HFFc6 (cell line): ENCODE data around the gene NR2F6. TPM values are rescaled to one million over a fixed set of nuclear protein-coding genes. Genes with fewer than 3 reads are reported as not detected.

Source experiments
- DNase-seq: peaks from one replicate; pipeline ENCODE4 v3.0.0-alpha.2; 2018
- H3K27ac Mint-ChIP-seq: 2 replicates; pipeline ENCODE4 v1.8.0; 2020; ENCODE audit warnings: mild to moderate bottlenecking, mixed read lengths
- H3K27me3 Mint-ChIP-seq: 2 replicates; pipeline ENCODE4 v1.8.0; 2021; ENCODE audit warnings: mild to moderate bottlenecking, moderate library complexity, mixed read lengths; ENCODE audit not compliant: insufficient read depth
- H3K36me3 Mint-ChIP-seq: 2 replicates; pipeline ENCODE4 v1.8.0; 2021; ENCODE audit warnings: low read depth, mixed read lengths
- H3K4me1 Mint-ChIP-seq: 2 replicates; pipeline ENCODE4 v1.8.0; 2020; ENCODE audit warnings: low read depth, mixed read lengths
- H3K4me3 Mint-ChIP-seq: 2 replicates; pipeline ENCODE4 v1.8.0; 2020; ENCODE audit warnings: mild to moderate bottlenecking, moderate library complexity, mixed read lengths
- H3K9me3 Mint-ChIP-seq: 2 replicates; pipeline ENCODE4 v1.8.0; 2020; ENCODE audit warnings: mild to moderate bottlenecking, mixed read lengths
- total RNA-seq, 6 experiments: library from RNA; stranded (reverse); fragmentation: NEBNext Ultra II Directional; extraction: Animal tissue kit (Norgen Biotek cat#: 25700); gene quantifications; 2 replicates in 1 of 6; 3 replicates in 5 of 6; pipeline ENCODE4 v1.2.3, GENCODE V29; 2021
- TF ChIP-seq, protein P1 (sequence below): fragments of 200-600 bp; sonication (generic); IDR thresholded peaks from 2 replicates; pipeline ENCODE4 v1.5.0; 2021; ENCODE audit warnings: antibody characterized with exemption, mild to moderate bottlenecking

NR2F6 gene
- total RNA-seq, 6 experiments from 2014 or later = 46.1 to 61.9 (median 49.3) TPM

- peak overlapping the region; percentile 89 for H3K4me3 Mint-ChIP-seq
- H3K36me3 Mint-ChIP-seq = peaks cover 29% of the 10 kb centered on the region
- H3K9me3 Mint-ChIP-seq = no peaks in the 10 kb centered on the region
- peak overlapping the region; percentile 94; the same call in 1 of the 2 replicates for H3K27ac Mint-ChIP-seq
- DNase-seq = no peak
- peaks cover 27% of the 10 kb centered on the region for H3K4me1 Mint-ChIP-seq
- TF ChIP-seq, protein P1, sequence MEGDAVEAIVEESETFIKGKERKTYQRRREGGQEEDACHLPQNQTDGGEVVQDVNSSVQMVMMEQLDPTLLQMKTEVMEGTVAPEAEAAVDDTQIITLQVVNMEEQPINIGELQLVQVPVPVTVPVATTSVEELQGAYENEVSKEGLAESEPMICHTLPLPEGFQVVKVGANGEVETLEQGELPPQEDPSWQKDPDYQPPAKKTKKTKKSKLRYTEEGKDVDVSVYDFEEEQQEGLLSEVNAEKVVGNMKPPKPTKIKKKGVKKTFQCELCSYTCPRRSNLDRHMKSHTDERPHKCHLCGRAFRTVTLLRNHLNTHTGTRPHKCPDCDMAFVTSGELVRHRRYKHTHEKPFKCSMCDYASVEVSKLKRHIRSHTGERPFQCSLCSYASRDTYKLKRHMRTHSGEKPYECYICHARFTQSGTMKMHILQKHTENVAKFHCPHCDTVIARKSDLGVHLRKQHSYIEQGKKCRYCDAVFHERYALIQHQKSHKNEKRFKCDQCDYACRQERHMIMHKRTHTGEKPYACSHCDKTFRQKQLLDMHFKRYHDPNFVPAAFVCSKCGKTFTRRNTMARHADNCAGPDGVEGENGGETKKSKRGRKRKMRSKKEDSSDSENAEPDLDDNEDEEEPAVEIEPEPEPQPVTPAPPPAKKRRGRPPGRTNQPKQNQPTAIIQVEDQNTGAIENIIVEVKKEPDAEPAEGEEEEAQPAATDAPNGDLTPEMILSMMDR = no peak
- peaks cover 3% of the 10 kb centered on the region; the same call in 1 of the 2 replicates for H3K27me3 Mint-ChIP-seq
Measured at GRCh38 chr19:17216058-17216670, 29.6 kb downstream of the NR2F6 start.

- H3K27me3 Mint-ChIP-seq = peaks cover 3% of the 10 kb centered on the region; the same call in 1 of the 2 replicates
Measured at GRCh38 chr19:17215127-17215971, 30.4 kb downstream of the NR2F6 start, which contains the start of gene USE1. Gene USE1 (plus strand): TSS chr19:17215357. CDS start chr19:17215406, 49 bp downstream.

DNA sequence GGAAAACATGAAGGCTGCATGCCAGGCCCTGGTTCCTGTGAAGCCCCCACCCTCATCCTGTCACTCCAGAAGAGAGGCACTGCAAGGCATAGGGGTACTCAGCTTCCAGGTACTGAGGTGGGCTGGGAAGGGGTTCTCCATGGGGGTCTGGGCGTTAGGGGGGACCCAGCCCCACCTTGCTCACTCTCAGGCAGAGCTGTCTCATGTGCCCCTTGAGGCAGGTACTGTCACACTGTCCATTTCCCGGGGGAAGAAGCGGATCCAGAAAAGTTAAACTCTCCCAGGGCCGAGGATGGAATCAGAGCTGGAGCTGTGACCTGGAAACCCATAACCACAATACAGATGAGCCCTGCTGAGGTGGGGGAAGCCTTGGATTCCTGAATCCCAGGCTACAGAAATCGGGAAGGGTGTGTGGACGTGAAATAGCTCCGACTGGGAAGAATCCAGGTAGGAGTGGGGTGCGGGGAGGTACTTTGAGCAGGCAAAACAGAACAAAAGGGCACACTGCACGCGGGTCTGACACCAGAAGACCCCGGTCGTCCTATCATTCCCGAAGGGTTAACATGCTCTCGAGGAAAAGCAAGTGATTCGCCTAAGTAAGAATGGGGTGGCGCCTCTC is 31.1 kb downstream of the NR2F6 start:
- peak overlapping the region; percentile 94 for H3K27ac Mint-ChIP-seq
- peaks cover 3% of the 10 kb centered on the region; the same call in 1 of the 2 replicates for H3K27me3 Mint-ChIP-seq
- peaks cover 18% of the 10 kb centered on the region for H3K4me1 Mint-ChIP-seq
- TF ChIP-seq, protein P1 = no peak
- DNase-seq = no peak
- peaks cover 30% of the 10 kb centered on the region for H3K36me3 Mint-ChIP-seq
- H3K9me3 Mint-ChIP-seq = no peaks in the 10 kb centered on the region
- H3K4me3 Mint-ChIP-seq = peak overlapping the region; percentile 89

More at GRCh38 chr19:17215127-17215971, 30.4 kb downstream of the NR2F6 start, which contains the start of gene USE1:
- Mint-ChIP-seq H3K36me3 (peaks cover 30% of the 10 kb centered on the region), H3K4me3 (peak within 1 kb of the TSS; percentile 89), H3K27ac (peak within 1 kb of the TSS; percentile 94), H3K9me3 (no peaks in the 10 kb centered on the region), H3K4me1 (peaks cover 25% of the 10 kb centered on the region)
- TF ChIP-seq, protein P1 = no peak
- DNase-seq = peak; percentile 76

DNA sequence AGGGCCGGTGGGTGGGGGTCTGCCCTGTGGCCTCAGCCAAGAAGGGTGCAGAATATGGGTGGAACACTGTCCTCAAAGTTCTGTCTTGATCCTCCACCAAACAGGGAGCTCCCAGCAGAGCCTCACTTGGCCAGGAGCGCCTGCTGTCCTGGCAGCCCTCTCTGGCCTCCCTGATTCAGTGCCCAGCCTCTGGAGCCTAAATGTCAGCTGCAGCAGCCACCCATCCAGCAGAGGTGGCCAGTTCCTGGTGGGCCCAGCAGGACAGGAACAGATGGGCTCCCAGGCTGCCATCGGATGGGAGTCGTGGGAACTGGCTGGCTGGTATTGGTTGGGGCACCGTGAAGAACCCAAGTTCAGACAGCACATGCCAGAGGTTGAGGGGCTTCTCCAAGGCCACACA is 32.4 kb downstream of the NR2F6 start:
- Mint-ChIP-seq H3K27ac (no peak overlapping the region), H3K4me3 (no peak overlapping the region), H3K27me3 (peaks cover 7% of the 10 kb centered on the region), H3K4me1 (peaks cover 21% of the 10 kb centered on the region), H3K36me3 (peaks cover 34% of the 10 kb centered on the region), H3K9me3 (no peaks in the 10 kb centered on the region)
- no peak for DNase-seq
- TF ChIP-seq, protein P1 = no peak
